ENCODE results near the gene ZNF324.

DNA sequence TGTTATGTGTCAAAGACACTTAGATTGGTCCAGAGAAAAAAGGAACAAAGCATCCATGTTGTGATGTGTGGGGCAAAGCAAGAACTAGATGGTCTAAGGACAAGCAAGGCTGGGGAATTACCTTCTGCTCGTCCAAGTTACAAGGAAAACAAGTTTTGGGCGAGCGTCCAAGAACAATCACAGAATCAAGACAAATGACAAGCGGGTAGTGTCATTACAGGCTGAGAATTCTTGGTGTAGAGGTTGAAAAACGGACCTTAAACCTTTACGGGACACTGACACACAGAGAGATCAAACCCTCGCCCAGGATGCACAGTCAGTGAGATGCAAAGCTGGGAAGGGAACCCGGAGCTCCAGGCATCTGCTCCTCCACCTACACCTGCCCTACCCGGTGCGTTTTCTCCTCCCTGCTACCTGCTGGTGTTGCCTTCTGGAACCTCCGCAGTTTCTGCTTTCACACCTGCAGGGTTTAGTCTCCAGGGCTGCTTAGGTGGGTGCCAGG is 16.0 kb upstream of the ZNF324 start:
- TF ChIP-seq CTCF (IDR thresholded peaks at IDR 0.05; ENCODE audit: insufficient read depth, low read length) (no peak), POLR2AphosphoS5 (IDR thresholded peaks at IDR 0.05; ENCODE audit: low read depth) (no peak), GABPA (IDR thresholded peaks at IDR 0.05; ENCODE audit: low read depth) (no peak), REST (IDR thresholded peaks at IDR 0.05; ENCODE audit: insufficient replicate concordance, low read depth) (no peak)

All from HL-60 (cell line).